HEK293 (cell line): ENCODE results near the gene ANXA10.

Experiments
- CTCF ChIA-PET: fragments of 350-600 bp; formaldehyde crosslinking; extraction: SDS; loops from one replicate; lab custom pipeline; 2021; ENCODE audit warnings: antibody characterized with exemption; lab: Yijun Ruan, JAX
- POLR2A ChIA-PET: fragments of 300-600 bp; formaldehyde crosslinking; extraction: SDS; loops from one replicate; lab custom pipeline; 2020; ENCODE audit warnings: antibody characterized with exemption, inconsistent platforms; lab: Yijun Ruan, JAX
- H3K27ac ChIP-seq: fragments of 200-500 bp; sonication (Bioruptor generic); 2 replicates; pipeline ENCODE4 v1.5.1; 2014; ENCODE audit warnings: low read depth, low read length, control low read depth, inconsistent platforms; ENCODE audit errors: extremely low read depth
- H3K36me3 ChIP-seq, 2 experiments: fragments of 200-500 bp in 1 of 2; sonication (Bioruptor generic) in 1 of 2; 1 replicate in 1 of 2; 2 replicates in 1 of 2; pipeline ENCODE4 v1.5.1; 2014 to 2017; ENCODE audit warnings: inconsistent platforms in 2 of 2, low read length in 2 of 2; ENCODE audit not compliant: control insufficient read depth in 2 of 2, insufficient read depth in 1 of 2
- H3K4me1 ChIP-seq: fragments of 200-500 bp; sonication (Bioruptor generic); 2 replicates; pipeline ENCODE4 v1.5.1; 2014; ENCODE audit warnings: mild to moderate bottlenecking, low read length, inconsistent platforms; ENCODE audit not compliant: control insufficient read depth, insufficient read depth
- H3K4me3 ChIP-seq: 2 replicates; pipeline ENCODE4 v1.5.1; 2011; ENCODE audit warnings: low read depth, mild to moderate bottlenecking, control low read depth, low read length, moderate library complexity
- H3K9me3 ChIP-seq: fragments of 200-500 bp; sonication (Bioruptor generic); 2 replicates; pipeline ENCODE4 v1.5.1; 2014; ENCODE audit warnings: low read depth, low read length, inconsistent platforms; ENCODE audit not compliant: control insufficient read depth, insufficient read depth
- GLI4 ChIP-seq: fragments of 450-650 bp; formaldehyde crosslinking; IDR thresholded peaks from 2 replicates; pipeline ENCODE4 v1.5.1; 2016; ENCODE audit warnings: missing biosample characterization, missing genetic modification characterization
- RBAK ChIP-seq: fragments of 450-650 bp; formaldehyde crosslinking; IDR thresholded peaks from 2 replicates; pipeline ENCODE4 v1.5.1; 2016; ENCODE audit warnings: missing biosample characterization, missing genetic modification characterization
- ZEB2 ChIP-seq: fragments of 450-650 bp; formaldehyde crosslinking; IDR thresholded peaks from 2 replicates; pipeline ENCODE4 v1.5.1; 2016; ENCODE audit warnings: missing biosample characterization, missing genetic modification characterization
- ZFHX2 ChIP-seq: fragments of 450-650 bp; formaldehyde crosslinking; conservative IDR thresholded peaks from 2 replicates; pipeline ENCODE4 v1.5.1; 2016; ENCODE audit warnings: missing biosample characterization, missing genetic modification characterization
- ZFP37 ChIP-seq: fragments of 450-650 bp; formaldehyde crosslinking; IDR thresholded peaks from 2 replicates; pipeline ENCODE4 v1.5.1; 2016; ENCODE audit warnings: missing biosample characterization, missing genetic modification characterization
- ZNF521 ChIP-seq: fragments of 450-650 bp; formaldehyde crosslinking; IDR thresholded peaks from 2 replicates; pipeline ENCODE4 v1.5.1; 2017; ENCODE audit warnings: missing biosample characterization, mild to moderate bottlenecking, missing genetic modification characterization
- ZNF530 ChIP-seq: fragments of 450-650 bp; formaldehyde crosslinking; IDR thresholded peaks from 2 replicates; pipeline ENCODE4 v1.5.1; 2016; ENCODE audit warnings: low read depth, missing biosample characterization, missing genetic modification characterization
- ZNF555 ChIP-seq: fragments of 450-650 bp; formaldehyde crosslinking; conservative IDR thresholded peaks from 2 replicates; pipeline ENCODE4 v1.5.1; 2017; ENCODE audit warnings: missing biosample characterization, mild to moderate bottlenecking, missing genetic modification characterization, inconsistent platforms
- ZNF571 ChIP-seq: fragments of 450-650 bp; formaldehyde crosslinking; IDR thresholded peaks from 2 replicates; pipeline ENCODE4 v1.5.0; 2017; ENCODE audit warnings: missing biosample characterization, missing genetic modification characterization
- ZNF626 ChIP-seq: fragments of 450-650 bp; sonication (Bioruptor Pico); formaldehyde crosslinking; IDR thresholded peaks from 2 replicates; pipeline ENCODE4 v1.5.1; 2018; ENCODE audit warnings: missing biosample characterization, missing genetic modification characterization, inconsistent platforms
- ZNF658 ChIP-seq: fragments of 450-650 bp; formaldehyde crosslinking; IDR thresholded peaks from 2 replicates; pipeline ENCODE4; 2016; ENCODE audit warnings: missing biosample characterization, missing genetic modification characterization
- ZNF785 ChIP-seq: fragments of 450-650 bp; formaldehyde crosslinking; IDR thresholded peaks from 2 replicates; pipeline ENCODE4 v1.5.1; 2016; ENCODE audit warnings: missing biosample characterization, missing genetic modification characterization
- TF ChIP-seq, protein P1 (sequence below): fragments of 450-650 bp; formaldehyde crosslinking; optimal IDR thresholded peaks from 2 replicates; pipeline ENCODE3; 2016; ENCODE audit warnings: missing biosample characterization, mild to moderate bottlenecking, missing genetic modification characterization
- TF ChIP-seq, protein P2 (sequence below): fragments of 450-650 bp; formaldehyde crosslinking; IDR thresholded peaks from 2 replicates; pipeline ENCODE4 v1.5.1; 2016; ENCODE audit warnings: missing biosample characterization, missing genetic modification characterization
- TF ChIP-seq, protein P3 (sequence below): IDR thresholded peaks from 2 replicates; pipeline ENCODE4 v1.6.1; 2011; ENCODE audit warnings: mild to moderate bottlenecking, low read depth, low read length, borderline replicate concordance
- TF ChIP-seq, protein P4 (sequence below): fragments of 450-650 bp; formaldehyde crosslinking; IDR thresholded peaks from 2 replicates; pipeline ENCODE4 v1.5.1; 2017; ENCODE audit warnings: missing biosample characterization, mild to moderate bottlenecking, missing genetic modification characterization, moderate library complexity
- TF ChIP-seq, protein P5 (sequence below): fragments of 450-650 bp; formaldehyde crosslinking; IDR thresholded peaks from 2 replicates; pipeline ENCODE4 v1.5.1; 2017; ENCODE audit warnings: missing biosample characterization, missing genetic modification characterization
- TF ChIP-seq, protein P6 (sequence below): fragments of 450-650 bp; formaldehyde crosslinking; conservative IDR thresholded peaks from 2 replicates; pipeline ENCODE4 v1.5.1; 2016; ENCODE audit warnings: low read depth, missing biosample characterization, missing genetic modification characterization
- TF ChIP-seq, protein P7 (sequence below): fragments of 450-650 bp; formaldehyde crosslinking; IDR thresholded peaks from 2 replicates; pipeline ENCODE4 v1.5.1; 2016; ENCODE audit warnings: missing biosample characterization, missing genetic modification characterization

The ANXA10 gene

DNA sequence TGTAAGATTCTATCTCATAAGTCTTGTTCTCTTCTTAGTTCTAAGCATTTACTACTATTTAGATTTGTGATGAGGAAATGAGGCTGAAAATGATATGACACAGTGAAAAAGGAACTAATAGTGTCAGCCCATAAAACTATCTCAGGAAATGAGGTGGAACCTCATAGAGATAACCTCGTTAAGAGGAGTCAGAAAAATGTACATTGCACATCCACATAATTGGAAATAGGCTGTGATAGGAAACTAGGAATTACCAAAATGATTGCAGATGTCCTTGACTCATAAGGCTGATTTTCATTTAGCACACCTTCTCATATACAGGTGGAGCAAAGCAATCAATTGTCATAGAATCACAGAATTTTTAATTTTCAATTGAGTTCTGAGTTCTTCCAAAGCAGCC lies 26.8 kb downstream of the ANXA10 start (continued):
- TF ChIP-seq, protein P1, sequence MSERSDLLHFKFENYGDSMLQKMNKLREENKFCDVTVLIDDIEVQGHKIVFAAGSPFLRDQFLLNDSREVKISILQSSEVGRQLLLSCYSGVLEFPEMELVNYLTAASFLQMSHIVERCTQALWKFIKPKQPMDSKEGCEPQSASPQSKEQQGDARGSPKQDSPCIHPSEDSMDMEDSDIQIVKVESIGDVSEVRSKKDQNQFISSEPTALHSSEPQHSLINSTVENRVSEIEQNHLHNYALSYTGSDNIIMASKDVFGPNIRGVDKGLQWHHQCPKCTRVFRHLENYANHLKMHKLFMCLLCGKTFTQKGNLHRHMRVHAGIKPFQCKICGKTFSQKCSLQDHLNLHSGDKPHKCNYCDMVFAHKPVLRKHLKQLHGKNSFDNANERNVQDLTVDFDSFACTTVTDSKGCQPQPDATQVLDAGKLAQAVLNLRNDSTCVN (tag by site-specific recombination): no peak
- TF ChIP-seq ZFHX2 (tag by site-specific recombination) (no peak), ZNF521 (tag by site-specific recombination) (no peak), GLI4 (no peak), ZNF530 (no peak)
- TF ChIP-seq, protein P2, sequence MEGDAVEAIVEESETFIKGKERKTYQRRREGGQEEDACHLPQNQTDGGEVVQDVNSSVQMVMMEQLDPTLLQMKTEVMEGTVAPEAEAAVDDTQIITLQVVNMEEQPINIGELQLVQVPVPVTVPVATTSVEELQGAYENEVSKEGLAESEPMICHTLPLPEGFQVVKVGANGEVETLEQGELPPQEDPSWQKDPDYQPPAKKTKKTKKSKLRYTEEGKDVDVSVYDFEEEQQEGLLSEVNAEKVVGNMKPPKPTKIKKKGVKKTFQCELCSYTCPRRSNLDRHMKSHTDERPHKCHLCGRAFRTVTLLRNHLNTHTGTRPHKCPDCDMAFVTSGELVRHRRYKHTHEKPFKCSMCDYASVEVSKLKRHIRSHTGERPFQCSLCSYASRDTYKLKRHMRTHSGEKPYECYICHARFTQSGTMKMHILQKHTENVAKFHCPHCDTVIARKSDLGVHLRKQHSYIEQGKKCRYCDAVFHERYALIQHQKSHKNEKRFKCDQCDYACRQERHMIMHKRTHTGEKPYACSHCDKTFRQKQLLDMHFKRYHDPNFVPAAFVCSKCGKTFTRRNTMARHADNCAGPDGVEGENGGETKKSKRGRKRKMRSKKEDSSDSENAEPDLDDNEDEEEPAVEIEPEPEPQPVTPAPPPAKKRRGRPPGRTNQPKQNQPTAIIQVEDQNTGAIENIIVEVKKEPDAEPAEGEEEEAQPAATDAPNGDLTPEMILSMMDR (tag by site-specific recombination): no peak

DNA sequence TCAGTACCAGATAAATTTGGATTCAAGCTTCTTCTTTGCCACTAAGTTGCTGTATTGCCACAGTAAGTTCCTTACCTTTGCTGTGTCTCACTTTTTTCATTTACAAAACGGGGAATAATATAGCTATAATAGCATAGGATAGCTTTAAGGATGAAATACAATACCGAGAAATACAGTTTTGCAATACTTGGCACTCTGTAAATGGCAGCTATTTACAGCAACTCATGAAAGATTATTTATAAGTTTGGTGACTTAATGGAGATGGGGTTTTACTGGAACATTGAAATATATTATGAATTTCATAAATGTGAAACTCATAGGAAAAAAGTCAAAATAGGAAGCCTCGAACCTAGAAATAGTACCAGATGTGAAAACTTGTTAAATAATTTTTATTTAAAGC lies 27.6 kb downstream of the ANXA10 start:
- ChIA-PET POLR2A (no interaction called here), CTCF (interaction anchor here (0.6 kb wide), 1 partner anchor 453 kb away, joined by 4 read pairs; no protein-coding TSS in a partner anchor)
- Histone ChIP-seq H3K4me1 (no peaks in the 10 kb centered on the region), H3K4me3 (no peak overlapping the region), H3K27ac (no peak overlapping the region), H3K36me3 (no peaks in the 10 kb centered on the region), H3K9me3 (no peaks in the 10 kb centered on the region)
- TF ChIP-seq ZEB2 (no peak), ZNF555 (no peak), RBAK (tag by site-specific recombination) (no peak), ZNF571 (tag by site-specific recombination) (no peak), ZNF658 (tag by site-specific recombination) (no peak), ZNF785 (tag by site-specific recombination) (no peak), ZNF626 (no peak), ZFP37 (tag by site-specific recombination) (no peak)
- TF ChIP-seq, protein P3, sequence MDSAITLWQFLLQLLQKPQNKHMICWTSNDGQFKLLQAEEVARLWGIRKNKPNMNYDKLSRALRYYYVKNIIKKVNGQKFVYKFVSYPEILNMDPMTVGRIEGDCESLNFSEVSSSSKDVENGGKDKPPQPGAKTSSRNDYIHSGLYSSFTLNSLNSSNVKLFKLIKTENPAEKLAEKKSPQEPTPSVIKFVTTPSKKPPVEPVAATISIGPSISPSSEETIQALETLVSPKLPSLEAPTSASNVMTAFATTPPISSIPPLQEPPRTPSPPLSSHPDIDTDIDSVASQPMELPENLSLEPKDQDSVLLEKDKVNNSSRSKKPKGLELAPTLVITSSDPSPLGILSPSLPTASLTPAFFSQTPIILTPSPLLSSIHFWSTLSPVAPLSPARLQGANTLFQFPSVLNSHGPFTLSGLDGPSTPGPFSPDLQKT: no peak
- TF ChIP-seq, protein P4, sequence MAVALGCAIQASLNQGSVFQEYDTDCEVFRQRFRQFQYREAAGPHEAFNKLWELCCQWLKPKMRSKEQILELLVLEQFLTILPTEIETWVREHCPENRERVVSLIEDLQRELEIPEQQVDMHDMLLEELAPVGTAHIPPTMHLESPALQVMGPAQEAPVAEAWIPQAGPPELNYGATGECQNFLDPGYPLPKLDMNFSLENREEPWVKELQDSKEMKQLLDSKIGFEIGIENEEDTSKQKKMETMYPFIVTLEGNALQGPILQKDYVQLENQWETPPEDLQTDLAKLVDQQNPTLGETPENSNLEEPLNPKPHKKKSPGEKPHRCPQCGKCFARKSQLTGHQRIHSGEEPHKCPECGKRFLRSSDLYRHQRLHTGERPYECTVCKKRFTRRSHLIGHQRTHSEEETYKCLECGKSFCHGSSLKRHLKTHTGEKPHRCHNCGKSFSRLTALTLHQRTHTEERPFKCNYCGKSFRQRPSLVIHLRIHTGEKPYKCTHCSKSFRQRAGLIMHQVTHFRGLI (tag by site-specific recombination): no peak
- TF ChIP-seq, protein P5, sequence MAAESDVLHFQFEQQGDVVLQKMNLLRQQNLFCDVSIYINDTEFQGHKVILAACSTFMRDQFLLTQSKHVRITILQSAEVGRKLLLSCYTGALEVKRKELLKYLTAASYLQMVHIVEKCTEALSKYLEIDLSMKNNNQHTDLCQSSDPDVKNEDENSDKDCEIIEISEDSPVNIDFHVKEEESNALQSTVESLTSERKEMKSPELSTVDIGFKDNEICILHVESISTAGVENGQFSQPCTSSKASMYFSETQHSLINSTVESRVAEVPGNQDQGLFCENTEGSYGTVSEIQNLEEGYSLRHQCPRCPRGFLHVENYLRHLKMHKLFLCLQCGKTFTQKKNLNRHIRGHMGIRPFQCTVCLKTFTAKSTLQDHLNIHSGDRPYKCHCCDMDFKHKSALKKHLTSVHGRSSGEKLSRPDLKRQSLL (tag by site-specific recombination): no peak
- TF ChIP-seq, protein P6, sequence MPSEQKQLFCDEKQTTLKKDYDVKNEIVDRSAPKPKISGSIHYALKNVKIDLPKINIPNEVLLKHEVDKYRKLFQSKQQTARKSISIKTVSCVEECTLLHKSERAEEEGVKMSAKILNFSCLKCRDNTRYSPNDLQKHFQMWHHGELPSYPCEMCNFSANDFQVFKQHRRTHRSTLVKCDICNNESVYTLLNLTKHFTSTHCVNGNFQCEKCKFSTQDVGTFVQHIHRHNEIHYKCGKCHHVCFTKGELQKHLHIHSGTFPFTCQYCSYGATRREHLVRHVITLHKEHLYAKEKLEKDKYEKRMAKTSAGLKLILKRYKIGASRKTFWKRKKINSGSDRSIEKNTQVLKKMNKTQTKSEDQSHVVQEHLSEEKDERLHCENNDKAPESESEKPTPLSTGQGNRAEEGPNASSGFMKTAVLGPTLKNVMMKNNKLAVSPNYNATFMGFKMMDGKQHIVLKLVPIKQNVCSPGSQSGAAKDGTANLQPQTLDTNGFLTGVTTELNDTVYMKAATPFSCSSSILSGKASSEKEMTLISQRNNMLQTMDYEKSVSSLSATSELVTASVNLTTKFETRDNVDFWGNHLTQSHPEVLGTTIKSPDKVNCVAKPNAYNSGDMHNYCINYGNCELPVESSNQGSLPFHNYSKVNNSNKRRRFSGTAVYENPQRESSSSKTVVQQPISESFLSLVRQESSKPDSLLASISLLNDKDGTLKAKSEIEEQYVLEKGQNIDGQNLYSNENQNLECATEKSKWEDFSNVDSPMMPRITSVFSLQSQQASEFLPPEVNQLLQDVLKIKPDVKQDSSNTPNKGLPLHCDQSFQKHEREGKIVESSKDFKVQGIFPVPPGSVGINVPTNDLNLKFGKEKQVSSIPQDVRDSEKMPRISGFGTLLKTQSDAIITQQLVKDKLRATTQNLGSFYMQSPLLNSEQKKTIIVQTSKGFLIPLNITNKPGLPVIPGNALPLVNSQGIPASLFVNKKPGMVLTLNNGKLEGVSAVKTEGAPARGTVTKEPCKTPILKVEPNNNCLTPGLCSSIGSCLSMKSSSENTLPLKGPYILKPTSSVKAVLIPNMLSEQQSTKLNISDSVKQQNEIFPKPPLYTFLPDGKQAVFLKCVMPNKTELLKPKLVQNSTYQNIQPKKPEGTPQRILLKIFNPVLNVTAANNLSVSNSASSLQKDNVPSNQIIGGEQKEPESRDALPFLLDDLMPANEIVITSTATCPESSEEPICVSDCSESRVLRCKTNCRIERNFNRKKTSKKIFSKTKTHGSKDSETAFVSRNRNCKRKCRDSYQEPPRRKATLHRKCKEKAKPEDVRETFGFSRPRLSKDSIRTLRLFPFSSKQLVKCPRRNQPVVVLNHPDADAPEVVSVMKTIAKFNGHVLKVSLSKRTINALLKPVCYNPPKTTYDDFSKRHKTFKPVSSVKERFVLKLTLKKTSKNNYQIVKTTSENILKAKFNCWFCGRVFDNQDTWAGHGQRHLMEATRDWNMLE (tag by site-specific recombination): no peak
- TF ChIP-seq, protein P7, sequence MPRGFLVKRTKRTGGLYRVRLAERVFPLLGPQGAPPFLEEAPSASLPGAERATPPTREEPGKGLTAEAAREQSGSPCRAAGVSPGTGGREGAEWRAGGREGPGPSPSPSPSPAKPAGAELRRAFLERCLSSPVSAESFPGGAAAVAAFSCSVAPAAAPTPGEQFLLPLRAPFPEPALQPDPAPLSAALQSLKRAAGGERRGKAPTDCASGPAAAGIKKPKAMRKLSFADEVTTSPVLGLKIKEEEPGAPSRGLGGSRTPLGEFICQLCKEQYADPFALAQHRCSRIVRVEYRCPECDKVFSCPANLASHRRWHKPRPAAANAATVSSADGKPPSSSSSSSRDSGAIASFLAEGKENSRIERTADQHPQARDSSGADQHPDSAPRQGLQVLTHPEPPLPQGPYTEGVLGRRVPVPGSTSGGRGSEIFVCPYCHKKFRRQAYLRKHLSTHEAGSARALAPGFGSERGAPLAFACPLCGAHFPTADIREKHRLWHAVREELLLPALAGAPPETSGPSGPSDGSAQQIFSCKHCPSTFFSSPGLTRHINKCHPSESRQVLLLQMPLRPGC (tag by site-specific recombination): no peak
